Cortex of kidney (tissue), 1 donor: Measurements from ENCODE around the gene KDM6B.
A peak's percentile ranks its signal among the peaks of the same experiment; 100 is the strongest.

Experiments
- DNase-seq: peaks from one replicate; lab custom pipeline; 2025; lab: John Stamatoyannopoulos, UW

KDM6B gene

DNA sequence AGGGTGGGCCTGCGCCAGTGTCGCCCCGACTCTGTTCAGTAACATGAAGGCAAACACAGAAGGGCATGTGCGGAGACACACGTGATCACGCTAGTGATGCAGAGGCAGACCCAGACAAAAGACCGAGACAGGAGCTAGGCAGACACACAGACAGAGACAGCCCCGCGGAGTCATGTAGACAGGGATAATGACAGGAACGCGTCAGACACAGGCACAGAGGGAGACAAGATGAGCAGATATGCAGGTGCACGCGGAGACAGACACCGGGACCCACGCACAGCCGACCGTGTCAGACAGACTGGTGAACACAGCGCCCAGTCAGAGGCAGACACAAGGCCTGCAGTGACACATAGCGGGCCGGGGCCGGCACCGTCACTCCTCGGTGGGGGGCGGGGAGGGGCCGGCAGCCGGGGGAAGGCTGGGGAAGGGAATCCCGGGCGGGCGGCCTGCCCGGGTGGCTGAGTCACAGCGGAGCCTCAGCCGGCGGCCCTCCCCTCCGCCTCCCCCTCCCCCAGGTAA is 7.4 kb downstream of the KDM6B start:
- DNase-seq: no peak

- no peak for DNase-seq
These were observed 7.9 kb downstream of the KDM6B start for GRCh38 chr17:7841915-7842379.

- no peak for DNase-seq
These were observed 8.6 kb downstream of the KDM6B start for GRCh38 chr17:7842380-7843256.

GRCh38 chr17:7843257-7843535 is 9.2 kb downstream of the KDM6B start:
- DNase-seq: no peak

DNA sequence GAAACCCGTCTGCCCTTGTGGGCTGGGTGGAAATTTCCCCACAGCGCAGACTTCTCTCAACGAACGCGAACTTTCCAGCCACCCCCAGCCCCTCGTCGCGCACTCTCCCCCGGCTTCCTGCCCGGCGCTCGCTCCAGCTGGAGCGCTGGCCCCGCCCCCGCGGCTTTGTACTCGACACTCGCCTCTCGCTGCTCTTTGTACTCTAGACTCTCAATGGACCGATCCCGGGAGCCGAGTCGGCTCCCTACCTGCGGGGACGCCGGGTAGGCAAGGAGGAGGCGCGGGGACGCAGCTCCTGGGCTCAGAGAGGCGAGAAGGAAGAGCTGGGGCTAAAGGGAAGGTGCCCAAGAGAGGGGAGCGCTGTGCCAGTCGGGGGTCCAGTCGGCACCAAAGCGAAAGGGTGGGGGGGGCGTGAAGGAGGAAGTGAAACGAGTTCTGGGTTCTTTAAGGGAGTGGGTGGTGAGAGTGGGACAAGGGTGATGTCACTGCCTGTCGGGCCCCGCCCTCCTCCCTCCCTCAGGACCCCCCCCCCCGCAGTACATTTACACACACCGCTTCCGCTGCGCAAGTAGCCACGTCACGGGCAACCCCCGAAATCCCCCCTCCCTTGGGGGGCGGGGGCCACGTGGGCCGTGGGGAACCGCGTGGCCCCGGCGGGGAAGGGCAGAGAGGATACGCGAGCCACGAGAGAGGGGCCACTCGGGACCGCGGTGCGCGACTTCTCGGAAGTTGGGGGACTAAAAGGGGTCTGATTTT is 9.7 kb downstream of the KDM6B start:
- DNase-seq: no peak

DNA sequence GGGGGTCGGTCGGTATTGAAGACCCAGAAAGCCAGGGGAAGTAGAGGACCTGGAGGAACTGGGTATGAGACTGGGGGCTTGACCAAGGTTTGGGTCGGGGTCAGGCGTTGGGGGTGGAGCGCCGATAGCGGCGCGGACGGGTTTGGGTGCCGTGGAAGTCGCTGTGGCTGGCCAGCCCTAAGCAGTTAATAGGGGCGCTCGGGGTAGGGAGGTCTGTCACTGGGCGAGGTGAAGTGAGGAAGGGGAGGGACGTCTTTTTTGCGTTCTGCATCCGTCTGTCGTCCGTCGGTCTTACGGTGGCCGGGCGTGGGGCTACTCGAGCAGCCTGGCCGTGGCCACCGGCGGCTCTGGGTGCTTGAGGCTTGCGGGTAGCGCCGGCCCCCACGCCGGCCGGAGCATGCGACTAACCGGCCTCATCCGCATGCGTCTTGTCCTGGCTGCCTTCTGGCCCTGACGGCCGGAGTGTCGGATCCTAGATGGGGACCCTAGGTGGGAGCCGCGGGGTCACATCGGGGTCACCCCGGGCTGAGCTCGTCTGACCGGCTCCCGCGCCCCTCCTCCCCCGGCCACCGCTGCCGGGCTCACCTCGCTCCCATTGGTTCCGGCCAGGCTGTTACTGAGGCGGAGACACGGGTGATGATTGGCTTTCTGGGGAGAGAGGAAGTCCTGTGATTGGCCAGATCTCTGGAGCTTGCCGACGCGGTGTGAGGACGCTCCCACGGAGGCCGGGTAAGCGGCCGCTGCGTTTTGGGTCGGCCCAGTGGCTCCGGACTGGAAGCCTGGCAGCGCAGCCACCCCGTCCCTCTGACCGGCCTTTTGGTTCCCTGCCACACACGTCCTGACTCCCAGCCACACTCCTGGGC is 10.5 kb downstream of the KDM6B start:
- peak; percentile 69 for DNase-seq

DNA sequence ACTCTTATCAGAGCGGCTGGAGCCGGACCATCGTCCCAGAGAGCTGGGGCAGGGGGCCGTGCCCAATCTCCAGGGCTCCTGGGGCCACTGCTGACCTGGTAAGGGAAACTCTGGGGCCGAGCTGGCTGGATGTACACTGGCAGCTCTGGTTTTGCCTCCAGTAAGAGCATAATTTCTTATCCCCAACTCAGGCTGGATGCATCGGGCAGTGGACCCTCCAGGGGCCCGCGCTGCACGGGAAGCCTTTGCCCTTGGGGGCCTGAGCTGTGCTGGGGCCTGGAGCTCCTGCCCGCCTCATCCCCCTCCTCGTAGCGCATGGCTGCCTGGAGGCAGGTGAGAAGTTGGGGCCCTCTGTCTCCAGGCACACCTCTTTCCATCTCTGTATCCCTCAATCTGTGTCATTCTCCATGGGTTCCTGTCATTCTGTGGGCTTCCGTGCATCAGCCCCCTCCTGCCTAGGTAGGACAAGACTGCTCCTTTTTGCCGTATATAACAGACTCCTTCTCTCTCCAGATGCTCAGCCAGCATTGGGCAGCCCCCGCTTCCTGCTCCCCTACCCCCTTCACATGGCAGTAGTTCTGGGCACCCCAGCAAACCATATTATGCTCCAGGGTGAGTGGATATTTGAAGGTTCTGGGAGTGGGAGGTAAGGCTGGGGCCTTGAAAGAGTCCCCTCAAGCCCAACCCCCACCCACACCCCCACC is 11.5 kb downstream of the KDM6B start:
- DNase-seq: no peak

- no peak for DNase-seq
These were observed 12.2 kb downstream of the KDM6B start for GRCh38 chr17:7846063-7846735.

GRCh38 chr17:7846765-7847661 is 13.0 kb downstream of the KDM6B start:
- no peak for DNase-seq

DNA sequence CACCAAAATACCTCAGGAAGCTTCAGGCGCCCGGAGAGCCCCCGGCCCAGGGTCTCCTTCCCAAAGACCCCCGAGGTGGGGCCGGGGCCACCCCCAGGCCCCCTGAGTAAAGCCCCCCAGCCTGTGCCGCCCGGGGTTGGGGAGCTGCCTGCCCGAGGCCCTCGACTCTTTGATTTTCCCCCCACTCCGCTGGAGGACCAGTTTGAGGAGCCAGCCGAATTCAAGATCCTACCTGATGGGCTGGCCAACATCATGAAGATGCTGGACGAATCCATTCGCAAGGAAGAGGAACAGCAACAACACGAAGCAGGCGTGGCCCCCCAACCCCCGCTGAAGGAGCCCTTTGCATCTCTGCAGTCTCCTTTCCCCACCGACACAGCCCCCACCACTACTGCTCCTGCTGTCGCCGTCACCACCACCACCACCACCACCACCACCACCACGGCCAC is 14.1 kb downstream of the KDM6B start:
- DNase-seq: no peak

- DNase-seq: no peak
These were observed 14.7 kb downstream of the KDM6B start for GRCh38 chr17:7848739-7849129.

- DNase-seq: no peak
These were observed 15.2 kb downstream of the KDM6B start for GRCh38 chr17:7849130-7849750.

GRCh38 chr17:7849751-7850504 is 15.9 kb downstream of the KDM6B start:
- no peak for DNase-seq

DNA sequence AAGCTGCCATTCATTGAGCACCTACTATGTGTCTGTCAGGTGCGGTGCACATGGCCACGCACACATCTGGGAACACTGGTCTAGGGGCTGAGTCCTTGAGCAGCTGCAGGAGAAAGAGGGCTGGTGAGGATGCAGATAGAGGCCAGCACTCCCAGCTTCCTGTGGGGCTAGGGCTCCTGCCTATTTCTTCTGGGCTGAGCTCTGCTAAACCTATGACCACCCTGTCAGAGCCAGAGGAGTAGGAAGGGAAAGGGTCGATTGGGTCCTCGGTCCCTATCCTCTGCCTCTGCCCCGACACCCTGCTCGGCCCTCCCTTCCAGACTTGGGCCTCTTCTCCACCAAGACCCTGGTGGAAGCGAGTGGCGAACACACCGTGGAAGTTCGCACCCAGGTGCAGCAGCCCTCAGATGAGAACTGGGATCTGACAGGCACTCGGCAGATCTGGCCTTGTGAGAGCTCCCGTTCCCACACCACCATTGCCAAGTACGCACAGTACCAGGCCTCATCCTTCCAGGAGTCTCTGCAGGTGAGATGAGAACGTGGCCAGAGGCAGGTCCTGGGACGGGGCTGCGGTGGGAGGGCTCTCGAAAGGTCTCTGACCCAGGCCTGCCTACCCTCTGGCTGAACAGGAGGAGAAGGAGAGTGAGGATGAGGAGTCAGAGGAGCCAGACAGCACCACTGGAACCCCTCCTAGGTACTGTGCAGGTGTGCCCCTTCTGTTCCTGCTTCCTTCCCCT is 16.9 kb downstream of the KDM6B start:
- no peak for DNase-seq

DNA sequence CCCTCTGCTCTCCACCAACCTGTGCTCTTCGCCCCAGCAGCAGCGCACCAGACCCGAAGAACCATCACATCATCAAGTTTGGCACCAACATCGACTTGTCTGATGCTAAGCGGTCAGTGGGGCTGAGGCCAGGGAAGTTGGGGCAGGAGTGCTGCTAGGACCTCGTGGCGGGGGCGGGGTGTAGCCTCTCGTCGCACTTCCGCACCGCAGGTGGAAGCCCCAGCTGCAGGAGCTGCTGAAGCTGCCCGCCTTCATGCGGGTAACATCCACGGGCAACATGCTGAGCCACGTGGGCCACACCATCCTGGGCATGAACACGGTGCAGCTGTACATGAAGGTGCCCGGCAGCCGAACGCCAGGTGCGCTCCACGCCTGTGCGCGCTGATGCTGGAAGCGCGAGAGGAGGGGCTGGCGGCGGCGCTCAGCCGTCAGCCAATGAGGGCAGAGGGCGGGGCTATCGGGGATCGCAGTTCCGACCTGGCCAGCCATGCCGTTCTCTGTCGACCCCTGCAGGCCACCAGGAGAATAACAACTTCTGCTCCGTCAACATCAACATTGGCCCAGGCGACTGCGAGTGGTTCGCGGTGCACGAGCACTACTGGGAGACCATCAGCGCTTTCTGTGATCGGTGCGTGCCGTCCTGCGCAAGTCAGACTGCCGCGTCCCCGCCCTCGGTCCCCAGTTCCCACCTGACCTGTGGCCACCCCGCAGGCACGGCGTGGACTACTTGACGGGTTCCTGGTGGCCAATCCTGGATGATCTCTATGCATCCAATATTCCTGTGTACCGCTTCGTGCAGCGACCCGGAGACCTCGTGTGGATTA is 17.6 kb downstream of the KDM6B start:
- no peak for DNase-seq

- no peak for DNase-seq
These were observed 18.2 kb downstream of the KDM6B start for GRCh38 chr17:7852262-7852670.
